Stimulated activated CD4-positive, alpha-beta T cell treated with anti-CD3 and anti-CD28 coated beads, Interleukin-15, amount 100 ng/mL, for 48 hours (primary cell): Measurements from ENCODE around the gene ANKRD29.
"Not testable (repeated sequence)": the region's sequence is repeated elsewhere in the genome, so short reads cannot be mapped to it uniquely, and the experiment has no call there.

Source experiments
- DNase-seq, 2 donors: peaks; one replicate each; pipeline ENCODE4 v3.0.0-alpha.2; 2020; ENCODE audit warnings: low read depth in 2 of 2

Gene ANKRD29

DNA sequence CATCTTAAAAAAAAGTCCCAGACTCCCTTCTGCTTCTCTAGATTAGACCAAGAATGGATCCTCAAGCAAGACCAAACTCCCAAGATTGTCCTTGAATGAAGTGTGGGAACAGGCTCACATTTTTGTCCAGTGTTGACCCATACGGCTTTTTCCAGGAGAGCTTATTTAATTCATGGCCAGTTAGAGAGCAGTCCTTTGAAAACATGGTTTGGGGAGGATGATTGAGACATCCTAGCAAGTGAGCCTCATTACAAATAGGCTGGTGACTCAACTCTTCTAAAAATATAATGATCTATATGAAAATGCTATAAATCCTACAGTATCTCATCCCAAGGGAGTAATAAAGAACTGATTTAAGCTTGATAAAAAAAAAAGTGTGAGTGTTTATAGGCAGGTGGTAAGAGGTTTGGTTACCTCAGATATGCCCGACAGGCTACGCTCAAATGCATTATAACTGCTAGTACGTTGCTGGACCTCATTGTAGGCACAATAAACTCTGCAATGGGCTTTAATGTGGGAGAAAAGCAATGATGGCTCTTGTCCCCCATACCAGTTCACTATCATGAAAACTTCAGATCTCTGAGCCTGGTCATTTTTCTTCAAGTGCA is 17.0 kb downstream of the ANKRD29 start:
- DNase-seq: no peak

DNA sequence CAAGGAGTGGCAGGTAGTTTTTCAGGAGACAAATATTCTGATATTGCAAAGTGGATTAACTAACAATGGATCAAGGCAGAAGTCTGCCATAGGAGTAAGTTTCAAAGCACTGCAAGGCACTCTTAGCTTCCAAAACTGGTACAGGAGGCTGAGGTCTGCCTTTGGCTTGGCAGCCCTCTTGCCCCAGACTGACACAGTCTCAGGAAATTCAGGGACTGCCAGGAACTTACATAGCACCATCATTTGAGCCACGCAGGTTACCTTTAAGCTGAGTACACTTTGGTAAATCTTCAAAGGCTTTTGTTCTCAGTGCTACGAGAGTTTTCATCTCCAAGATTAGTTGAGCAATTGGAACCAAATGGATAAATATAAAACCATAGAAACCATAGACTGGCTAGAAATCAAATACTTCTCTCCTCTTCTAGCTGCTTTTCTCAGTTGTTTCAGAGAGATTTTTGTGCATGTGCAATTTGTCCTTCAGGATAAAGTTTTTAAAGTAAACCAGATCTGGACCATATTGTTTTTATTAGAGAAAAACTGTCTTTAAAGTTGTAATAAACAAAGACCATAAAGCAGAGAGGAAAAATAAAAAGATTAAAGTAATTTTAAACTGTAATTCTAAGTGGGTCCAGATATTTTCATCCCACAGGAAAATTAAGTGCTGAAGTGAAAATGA is 18.8 kb downstream of the ANKRD29 start:
- no peak for DNase-seq

DNA sequence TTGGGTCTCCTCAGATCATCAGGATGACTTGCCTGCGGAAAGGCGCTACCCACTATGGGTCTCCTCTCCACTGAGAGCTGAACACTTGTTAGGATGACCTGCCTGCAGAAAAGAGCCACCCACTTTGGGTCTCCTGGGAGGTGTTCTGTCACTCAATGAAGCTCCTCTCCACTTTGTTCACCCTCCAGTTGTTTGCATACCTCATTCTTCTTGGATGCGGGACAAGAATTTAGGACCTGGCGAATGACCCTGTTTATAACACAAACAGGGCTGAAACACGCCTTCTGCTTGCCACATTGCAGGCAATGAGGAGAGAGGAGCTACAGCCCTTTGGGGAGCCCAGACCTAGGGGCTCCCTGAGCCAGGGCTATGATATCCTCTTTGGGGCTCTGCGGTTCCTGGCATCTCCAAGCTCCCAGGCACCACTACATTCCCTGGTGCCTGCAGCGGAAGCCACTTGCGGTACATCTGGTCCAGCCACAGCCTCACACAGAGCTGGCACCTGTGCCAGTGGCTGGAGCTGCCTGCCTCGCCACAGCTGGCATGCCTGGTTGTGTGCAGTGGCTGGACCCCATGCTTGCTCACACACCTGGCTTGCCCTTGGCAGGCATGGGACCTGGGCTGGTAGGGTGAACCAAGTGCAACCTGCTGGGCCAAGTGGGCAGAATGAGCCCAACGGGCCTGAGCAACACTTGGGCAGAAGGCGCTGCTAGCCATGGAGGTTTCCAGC is 20.6 kb downstream of the ANKRD29 start:
- no peak for DNase-seq

DNA sequence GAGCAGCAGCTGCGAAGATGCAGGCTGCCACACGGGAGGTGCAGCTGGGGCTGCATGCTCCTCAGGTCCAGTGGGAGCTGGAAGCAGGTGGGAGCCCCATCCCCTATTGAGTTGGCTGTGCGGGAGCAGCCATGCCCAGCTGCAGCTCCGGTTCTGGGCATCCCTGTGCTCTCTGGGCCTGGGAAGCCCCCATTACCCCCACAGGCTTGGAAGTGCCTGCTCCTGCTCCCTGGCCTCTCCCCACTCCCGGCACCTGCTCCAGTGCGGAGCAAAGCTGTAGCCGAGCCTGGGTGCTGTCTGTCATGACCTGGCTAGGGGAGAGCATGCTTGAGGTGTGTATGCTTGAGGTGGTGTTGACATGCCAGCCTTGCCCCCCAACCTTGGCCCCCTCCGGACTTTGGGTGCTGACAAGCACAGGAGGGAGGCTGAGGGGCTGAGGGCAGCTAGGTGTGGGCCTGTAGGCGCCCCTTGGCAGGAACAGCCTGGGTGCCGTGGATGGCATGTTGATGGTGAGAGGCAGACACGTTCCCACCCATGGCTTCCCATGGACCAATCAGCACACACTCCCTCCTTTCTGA is 21.5 kb downstream of the ANKRD29 start:
- no peak for DNase-seq

DNA sequence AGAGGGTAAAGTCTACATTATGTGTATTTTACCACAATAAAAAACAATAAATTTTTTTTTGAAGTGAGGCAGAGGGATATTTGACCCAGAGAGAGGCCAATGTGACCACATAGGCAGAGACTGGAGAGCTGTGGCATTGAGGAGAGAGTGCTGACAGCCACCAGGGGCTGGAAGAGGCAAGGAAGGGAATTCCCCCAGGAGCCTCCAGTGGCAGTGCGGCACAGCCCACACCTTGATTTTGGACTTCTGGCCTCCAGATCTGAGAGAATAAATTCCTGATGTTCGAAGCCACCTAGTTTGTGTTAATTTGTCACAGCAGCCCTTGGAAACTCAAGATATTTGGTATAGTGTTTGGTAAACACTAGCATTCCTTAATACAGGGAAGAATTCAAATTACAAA is 22.7 kb downstream of the ANKRD29 start:
- no peak for DNase-seq

DNA sequence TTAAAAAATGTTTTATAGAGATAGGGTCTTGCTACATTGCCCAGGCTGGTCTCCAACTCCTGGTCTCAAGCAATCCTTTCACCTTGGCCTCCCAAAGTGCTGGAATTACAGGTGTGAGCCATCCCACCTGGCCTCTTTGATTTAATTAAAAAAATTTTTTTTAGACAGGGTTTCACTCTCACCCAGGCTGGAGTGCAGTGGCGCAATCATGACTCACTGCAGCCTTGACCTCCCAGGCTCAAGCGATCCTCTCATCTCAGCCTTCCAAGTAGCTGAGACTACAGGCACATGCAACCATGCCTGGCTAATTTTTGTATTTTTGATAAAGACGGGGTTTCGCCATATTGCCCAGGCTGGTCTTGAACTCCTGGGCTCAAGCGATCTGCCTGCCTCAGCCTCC is 26.3 kb downstream of the ANKRD29 start:
- not testable (repeated sequence) for DNase-seq

DNA sequence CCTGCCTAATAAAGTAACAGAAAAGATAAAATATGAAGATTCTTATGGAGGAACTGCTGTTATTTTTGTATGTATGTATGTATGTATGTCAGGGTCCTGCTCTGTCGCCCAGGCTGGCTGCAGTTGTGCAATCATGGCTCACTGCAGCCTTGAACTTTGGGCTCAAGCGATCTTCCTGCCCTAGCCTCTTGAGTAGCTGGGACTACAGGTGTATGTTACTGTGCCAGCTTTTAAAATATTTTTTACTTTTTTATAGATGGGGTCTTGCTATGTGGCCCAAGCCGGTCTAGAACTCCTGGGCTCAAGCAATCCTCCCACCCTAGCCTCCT is 26.7 kb downstream of the ANKRD29 start:
- no peak for DNase-seq

DNA sequence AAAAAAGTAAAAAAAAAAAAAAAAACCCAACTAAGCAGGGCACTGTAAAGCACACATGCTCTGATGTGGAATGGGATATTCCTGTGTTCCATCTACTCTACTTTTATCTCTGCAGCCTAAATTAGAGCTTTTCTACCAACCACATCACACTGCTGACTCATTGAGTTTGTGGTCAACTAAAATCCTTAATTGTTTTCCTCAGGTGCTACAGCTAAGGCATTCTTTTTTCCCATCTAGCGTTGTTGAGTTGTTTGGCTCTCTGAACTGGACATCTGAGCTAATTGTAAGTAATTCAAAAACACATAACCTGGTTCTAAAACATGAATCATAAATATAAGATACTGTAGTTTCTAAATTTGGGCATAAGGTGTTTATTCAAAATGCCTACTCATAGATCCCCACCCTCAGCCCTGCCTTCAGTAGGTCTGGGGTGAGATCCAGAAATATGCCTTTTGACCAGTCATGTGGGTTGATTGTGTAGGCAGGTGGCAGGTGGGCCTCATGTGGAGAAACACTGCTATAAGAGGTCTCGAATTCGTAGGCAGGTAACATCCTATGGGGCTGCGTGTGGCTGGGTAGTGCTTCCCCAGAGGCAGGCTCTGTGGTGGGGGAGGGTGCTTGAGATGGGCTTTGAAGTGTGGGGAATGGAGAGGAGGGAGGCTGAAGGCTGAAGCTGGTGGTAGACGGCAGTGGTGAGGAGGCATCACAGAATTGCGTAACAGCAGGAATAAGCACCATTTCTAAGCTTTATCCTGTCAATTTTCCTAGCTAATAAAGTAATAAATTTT is 27.2 kb downstream of the ANKRD29 start:
- DNase-seq: no peak

DNA sequence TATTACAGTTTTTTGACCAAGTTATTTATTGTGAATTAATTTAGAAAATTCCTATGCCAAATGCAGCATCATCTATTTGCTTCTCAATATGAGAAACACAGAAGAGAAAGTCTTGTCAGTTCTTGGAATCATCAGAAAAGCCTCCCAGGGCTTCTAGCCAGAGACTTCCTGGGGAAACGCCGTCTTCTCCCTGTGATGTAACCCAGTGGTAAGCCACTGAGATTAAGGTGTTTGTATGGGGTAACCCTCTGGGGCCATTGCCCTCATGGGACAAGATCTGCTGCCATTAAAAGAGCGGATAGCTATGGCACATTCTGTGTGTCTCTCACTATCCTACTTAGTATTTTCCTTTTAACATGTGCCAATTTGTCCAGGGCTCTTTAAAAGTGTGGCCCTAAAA is 28.0 kb downstream of the ANKRD29 start:
- DNase-seq: no peak

DNA sequence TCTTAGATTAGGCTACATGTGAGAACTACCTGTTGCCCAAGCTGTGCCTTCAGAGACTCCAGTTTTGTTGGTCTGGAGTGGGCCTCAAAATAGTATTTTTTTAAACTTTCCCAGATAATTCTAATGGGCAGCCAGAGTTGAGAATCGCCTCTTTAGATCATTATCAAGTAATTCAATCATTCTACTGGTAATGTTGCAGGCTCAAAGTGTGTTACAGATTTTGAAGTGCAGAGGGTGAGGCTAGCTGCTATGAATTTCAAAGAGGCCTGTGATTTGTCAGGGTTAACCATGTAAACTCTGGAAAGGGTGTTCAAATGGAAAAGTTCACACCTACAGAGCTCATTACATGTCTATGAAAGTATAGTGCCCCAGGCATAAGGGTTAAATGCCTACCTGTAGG is 30.1 kb downstream of the ANKRD29 start:
- DNase-seq: no peak

DNA sequence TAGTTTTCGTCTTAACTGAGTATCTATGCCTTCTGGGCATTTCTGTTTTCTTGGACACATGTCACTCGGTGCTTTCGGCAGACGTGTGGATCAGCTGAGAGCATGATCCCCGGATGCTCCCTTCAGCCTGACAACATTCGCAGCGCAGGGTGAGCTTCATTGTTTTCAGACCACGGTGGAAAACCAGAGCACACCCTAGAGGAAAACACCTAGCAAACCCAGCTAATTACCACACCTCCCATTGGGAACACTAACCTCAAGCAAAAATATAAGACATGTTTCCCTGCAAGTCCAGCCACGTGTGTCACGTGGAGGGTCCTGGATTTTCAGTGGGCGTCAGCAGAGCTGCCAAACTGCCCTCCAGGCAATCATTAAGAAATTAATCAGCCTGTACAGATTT is 31.0 kb downstream of the ANKRD29 start:
- DNase-seq: no peak

DNA sequence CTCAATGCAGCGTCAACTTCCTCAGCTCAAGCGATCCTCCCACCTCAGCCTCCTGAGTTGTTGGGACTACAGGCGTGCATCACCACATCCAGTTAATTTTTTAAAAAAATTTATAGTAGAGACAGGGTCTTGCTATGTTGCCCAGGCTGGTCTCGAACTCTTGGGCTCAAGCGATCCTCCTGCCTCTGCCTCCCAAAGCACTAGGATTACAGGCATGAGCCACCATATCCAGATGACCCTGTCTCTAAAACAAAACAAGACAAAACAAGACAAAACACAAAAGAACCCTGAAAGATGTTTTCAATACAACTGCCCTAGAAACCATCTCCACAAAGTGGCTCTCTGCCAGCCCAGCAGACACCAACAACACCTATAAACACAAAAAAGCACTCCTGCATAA is 31.4 kb downstream of the ANKRD29 start:
- no peak for DNase-seq

DNA sequence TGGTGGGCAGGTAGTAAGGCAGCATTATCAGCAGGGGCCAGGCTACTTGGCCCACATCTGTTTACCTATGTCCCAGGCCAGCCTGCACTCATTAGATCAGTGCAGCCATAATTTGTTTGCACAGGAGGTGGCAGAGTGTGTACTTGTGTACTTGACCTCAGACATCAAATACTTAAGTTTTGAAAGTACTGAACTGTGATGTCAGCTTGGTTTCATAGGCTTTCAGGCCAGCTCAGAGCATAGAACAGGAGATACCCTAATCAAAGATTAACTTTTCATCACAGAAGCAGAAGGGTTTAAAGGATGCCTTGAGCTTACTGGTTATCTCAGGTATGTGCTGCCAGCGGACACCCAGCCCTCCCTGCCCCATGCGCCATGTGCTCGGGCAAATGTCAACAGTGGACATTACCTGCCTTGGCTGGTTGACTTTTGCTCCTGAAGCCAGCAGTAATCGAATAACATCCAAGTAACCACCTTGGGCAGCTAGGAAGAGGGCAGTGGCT is 33.2 kb downstream of the ANKRD29 start:
- DNase-seq: no peak

DNA sequence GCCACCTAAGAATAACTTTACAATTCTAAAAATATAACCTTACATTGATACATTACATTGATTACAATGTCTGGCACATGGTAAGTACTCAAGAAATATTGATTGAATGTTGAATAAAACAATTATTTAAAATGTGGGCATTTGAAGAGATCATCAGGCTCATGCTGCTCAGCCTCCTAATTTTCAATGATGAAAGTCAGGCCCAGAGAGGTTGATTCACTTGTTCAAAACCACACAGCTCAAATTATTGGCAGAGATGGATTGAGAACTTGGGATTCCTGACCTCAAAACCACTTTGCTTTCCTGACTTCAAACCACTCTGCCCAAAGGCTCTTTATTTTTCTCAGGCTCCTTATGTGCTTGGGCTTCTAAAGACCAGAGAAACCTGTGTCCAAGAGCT is 34.7 kb downstream of the ANKRD29 start:
- DNase-seq: no peak

DNA sequence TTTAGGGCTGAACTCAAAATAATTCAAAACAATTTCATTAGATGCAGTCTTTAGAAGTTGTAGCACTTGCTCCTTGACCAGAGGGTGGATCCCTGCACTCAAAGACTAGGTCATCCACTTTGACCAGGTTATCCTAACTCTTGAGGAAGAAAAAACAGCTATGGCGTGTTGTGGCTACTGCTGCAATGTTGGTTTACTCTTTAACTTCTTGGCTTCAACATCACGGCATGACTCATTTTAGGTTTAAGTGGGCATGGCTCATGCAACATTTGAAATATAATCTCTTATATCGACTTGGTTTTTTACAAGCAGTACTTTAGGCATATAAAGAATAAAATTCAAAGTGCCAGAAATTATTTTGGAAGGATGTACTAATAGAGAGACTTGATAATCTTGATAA is 35.4 kb downstream of the ANKRD29 start:
- DNase-seq: no peak

DNA sequence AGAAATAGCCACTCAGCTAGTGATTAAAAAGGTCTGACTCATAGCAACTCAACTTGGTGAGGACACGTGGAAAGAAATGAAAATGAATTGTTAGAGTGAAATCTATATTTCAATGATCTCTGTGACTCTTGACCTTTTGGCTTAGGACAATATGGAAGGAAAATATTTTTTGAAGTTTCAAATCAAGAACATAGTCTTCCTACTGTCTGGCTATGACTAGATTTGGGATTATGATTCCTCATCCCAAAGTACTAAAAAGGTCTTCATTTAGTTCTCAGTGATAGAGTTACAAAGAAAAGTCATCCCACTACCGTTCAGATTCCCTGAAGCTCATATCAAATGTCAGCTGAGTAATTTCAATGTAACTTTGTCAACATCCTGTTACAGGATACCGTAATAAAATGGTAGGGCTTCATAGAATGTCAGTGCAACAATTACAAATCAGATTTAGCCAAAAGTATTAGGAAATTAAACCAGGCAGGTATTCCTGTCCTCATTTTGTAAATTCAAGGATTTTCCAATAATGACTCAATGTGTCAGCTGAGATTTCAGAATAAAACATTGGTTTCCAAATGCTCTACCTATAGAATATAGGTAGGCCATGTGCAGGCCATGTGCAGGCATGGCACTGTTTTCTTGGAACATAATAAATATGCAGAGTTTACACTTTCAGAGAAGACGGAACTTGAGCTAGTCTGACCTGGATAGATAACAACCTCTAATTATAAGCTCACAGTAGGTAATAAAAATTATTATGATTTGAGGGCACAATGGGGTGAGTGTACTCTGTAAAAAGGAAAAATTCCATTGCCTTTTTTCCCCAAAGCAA is 36.0 kb downstream of the ANKRD29 start:
- DNase-seq: no peak

DNA sequence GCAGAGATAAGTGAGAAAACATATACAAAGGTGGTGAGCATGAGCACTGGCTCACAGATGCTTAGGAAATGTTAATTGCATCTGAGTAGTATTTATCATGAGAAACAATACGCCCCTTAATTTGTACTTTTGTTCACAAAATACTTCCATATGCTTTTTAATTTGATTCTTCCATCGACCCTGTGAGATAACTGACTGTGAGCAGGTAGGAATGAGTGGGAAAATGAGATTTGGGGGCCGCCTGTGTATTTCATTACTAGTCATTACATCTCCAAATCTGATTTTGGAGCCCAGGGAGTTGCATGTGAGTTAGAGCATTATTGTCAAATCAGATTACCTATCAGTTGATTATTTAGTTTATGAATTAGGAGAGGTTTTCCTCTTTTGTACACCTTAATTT is 39.7 kb downstream of the ANKRD29 start:
- no peak for DNase-seq

DNA sequence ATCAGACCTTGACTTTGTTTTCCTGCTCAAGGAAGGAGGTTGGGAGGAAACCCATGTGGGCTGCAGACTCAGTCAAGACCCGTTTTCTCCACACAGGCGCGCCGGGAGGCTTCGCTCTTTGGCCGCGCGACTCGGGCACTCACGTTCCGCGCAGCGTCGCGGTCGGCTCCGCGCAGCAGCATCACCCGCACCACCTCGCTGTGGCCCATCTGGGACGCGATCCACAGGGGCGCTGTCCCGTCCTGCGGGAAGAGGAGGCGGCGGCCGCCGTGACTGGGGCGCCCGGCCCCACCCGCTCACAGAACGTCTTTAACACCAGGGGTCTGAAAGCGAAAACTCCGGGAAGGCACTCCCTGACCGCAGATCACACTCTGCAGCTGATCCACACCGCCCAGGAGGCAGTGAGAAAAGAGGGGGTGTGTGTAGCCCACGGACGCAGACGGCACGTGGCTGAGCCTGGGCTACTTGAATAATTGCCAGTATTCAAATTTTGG is 43.3 kb downstream of the ANKRD29 start:
- no peak for DNase-seq

DNA sequence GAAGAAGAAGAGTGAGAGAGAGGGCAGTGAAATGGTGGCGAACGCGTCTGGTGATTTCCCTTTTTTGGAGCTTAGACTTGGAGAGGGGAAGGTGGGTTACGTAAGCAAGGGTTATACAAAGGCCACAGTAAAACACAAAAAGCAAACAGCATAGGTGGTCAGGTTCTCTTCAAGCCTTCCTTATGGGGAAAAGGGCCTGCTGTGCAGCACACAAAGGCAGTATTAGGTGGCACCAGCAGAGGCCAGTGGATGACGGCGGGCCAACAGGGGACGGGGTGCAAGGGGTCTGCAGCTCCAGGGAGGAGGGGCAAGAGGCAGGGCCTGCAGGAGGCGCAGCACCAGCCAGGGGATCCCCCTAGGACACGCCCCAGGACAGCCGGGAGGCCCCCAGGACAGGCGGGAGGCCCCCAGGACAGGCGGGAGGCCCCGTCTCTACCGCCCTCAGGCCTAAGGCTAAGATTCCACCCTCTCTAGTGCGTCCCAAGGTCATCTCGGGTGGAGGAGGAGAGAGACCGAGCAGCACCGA is 43.8 kb downstream of the ANKRD29 start:
- DNase-seq: no peak

DNA sequence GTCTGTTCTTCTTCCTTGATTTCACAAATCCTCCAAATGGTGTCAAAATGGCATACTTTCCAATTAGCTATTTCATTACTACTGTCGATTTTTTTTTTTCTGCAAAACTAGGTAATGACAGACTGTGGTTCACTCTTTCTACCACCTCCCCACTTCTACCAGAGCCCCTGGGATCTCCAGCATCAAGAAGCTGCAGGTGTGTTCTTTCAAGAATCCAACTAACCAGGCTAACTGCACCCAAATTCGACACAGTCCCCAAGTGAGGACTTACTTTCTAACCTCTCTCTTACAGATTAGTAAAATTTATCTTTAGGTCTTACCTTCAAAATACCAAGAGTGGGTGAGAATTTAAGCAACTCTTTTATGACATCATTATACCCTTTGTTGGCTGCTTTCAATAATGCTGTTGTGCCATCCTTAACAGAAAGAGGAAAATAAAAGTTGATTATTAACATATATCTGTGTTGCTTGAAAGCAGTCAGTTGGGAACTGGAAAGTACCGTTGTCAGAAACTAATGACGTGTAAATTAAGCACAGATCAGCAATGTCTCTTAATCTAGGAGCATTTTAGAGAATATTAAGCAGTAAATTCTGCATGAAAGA is 45.2 kb downstream of the ANKRD29 start:
- no peak for DNase-seq
